GM19467 (cell line): Measurements from ENCODE around the gene HOTAIR.

Source experiments
- ATAC-seq: cut with Tn5 transposase; IDR thresholded peaks from one replicate; pipeline ENCODE4 v1.9.1; 2021; ENCODE audit warnings: mild to moderate bottlenecking, moderate library complexity; ENCODE audit not compliant: unreplicated experiment

Gene HOTAIR

DNA sequence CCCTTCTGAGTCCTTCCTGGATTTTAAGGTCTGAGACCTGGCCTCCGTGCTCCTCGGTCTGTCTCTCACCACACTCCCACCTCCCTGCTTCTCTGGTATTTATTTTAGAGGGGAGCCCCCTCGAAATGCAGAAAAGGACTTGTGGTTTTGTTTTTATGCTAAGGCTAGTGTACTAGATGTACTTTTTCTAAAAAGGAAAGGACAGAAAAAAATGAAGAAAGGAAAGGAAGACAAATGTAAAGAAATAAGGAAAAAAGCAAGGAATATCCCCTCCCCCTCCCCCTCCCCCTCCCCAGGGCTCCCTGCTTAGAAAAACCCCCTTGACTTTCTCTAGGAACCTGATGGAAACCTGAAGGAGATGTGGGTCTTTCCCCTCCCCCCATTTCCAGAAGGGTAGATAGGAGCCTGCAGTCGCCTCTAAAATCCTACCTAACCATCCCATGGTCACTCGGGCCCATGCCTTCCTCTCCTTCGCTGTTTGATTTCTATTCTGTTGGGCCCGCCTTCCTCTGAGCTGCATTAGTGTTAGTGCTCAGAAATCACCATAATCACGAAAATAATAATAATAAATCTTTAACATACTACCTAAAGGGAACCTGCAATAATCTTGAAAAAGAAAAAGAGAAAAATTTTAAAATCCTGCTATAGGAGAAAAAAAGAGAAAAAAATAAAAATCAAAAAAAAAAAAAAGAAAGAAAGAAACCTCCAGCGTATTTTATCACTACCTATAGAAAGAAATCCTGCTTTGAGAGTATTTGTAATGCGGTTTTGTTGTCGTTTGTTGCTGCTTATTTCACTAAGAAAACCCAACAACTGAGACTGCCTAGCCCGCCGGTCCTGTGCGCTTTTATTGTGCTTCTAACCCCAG lies 37.1 kb upstream of the HOTAIR start:
- ATAC-seq = no peak

DNA sequence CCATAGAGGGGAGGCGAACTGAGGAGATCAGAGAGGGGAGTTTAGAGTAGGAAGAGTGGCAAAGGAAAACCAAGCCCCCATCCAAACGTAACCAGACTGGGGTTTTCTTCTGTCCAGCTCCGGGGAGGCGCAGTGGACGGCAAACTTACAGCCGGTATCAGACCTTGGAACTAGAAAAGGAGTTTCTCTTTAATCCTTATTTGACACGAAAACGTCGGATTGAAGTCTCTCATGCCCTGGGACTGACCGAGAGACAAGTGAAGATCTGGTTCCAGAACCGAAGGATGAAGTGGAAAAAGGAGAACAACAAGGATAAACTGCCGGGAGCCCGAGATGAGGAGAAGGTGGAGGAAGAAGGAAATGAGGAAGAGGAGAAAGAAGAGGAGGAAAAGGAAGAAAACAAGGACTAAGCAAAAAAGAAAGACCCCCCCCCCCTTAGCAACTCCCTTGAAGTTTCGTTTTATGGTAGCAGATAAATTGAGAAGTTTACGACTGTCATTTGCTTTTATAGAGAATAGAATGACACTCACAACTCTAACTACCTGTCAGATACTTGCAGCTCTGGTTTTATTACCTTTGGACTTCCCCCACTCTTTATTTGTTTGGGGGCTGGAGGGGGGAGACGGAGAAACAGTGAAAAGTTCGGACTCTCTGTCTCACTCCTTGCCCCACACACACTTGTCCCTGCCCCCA lies 36.4 kb upstream of the HOTAIR start:
- ATAC-seq = no peak

DNA sequence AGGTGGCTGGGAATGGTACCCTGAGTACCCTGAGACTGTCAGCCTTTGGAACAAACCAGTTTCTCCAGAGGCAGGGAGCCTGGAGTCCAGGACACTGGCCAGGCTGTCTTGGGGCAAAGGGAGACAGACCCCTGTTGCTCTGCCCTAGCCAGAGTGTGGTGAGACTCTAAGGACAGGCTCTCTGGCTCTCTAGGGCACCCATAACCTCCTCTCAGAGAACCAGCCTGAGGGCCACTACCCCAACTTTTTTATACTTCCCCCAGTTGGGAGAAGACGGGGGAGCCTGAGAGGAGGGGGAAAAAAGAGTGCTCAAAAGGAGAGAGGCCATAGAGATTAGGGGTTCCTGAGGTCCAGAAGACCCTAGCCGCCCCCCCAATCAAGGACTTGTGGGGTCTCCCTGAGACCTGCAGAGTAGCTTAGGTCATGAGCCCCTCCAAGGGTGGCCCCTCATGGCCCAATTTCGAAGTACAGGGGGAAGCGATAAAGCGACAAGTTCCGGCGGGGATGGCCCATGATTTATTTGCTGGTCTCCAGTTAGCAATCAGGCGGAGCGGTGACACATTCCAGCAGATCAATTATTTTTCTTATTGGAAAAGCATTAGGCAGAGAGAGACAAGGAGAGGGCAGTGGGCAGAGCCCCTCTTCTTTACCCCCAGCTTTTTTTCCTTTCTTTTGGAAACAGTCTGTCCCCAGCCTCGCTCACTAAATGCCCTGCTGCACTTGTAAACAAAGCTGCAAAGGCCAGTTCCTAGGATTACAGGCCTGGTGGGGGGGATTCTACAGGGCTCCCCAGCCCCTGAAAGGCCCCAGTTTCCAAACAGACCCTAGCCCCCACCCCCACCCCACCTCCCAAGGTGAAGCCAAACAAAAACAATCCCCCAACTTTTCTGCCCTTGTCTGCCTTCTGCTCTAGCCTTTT lies 35.6 kb upstream of the HOTAIR start:
- no peak for ATAC-seq

DNA sequence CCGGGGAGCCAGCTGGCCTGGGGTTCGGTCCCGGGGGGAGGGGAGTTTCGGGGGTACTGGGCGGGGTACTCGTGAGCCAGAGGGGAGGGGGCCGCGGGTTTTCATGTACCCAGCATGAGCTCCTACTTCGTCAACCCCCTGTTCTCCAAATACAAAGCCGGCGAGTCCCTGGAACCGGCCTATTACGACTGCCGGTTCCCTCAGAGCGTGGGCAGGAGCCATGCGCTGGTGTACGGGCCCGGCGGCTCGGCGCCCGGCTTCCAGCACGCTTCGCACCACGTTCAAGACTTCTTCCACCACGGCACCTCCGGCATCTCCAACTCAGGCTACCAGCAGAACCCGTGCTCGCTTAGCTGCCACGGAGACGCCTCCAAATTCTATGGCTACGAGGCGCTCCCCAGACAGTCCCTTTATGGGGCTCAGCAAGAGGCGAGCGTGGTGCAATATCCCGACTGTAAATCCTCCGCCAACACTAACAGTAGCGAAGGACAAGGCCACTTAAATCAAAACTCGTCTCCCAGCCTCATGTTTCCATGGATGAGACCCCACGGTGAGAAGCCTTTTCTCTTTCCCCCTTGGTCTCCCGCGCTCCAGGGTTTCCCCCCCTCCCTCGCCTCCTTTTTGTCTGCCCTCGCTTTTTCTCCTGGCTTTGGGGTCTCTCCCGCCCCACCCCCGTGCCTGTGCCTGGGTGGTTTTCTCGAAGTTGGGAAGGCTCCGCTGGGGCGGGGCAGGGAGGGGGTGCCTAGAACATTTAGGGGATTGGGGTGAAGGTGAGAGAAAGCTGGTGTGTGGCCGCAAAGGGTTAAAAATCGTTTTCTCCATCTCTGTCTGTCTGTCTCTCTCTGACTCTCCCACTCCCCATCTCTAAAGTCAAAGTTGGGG lies 34.7 kb upstream of the HOTAIR start:
- no peak for ATAC-seq

DNA sequence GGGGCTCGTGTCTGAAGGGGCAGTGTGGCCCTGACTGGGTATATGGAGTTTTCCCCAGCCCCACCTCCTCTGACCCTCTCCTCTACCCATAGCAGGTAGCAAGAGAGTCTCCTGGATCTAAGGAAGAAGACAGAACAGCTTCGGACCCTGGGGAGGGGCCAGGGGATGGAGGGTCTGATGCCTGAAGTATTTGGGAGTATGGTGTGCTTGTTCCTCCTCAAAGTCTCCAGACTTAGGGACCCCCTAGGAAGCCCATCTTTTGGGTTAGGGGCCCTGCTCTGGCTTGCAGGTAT lies 33.5 kb upstream of the HOTAIR start:
- no peak for ATAC-seq

DNA sequence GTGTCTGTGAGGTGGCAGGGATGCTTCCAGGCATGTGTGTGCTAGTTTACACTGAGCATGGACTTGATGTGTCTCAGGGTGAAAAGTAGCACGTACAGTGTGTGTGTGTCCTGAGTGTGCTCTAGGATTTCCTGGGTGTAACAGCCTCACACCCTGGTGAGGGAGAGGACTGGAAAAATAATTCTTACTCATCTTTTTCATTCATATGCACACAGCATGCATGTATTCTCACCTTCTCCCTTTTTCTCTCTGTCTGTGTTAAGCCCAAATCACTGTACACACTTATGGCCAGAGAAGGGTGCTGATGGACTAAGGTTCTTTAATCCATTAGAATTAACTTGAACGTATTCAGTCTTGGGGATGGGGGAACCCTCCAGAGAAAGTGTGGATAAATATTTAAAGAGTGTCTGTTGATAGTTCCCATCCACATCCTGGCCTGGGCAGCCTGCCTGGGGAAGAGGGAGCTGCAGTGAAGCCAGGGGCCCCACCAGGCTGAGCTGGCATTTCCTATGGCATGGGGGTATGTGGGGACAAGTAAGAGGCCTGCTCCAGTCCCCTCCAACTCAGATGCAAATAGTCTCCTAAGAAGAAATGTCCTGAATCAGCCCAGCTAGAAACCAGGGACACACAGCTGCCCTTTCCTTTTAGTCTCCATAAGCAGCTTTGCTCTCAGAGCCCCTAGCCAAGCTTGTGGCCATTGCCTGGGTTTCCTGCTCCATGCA lies 32.9 kb upstream of the HOTAIR start:
- ATAC-seq = no peak

DNA sequence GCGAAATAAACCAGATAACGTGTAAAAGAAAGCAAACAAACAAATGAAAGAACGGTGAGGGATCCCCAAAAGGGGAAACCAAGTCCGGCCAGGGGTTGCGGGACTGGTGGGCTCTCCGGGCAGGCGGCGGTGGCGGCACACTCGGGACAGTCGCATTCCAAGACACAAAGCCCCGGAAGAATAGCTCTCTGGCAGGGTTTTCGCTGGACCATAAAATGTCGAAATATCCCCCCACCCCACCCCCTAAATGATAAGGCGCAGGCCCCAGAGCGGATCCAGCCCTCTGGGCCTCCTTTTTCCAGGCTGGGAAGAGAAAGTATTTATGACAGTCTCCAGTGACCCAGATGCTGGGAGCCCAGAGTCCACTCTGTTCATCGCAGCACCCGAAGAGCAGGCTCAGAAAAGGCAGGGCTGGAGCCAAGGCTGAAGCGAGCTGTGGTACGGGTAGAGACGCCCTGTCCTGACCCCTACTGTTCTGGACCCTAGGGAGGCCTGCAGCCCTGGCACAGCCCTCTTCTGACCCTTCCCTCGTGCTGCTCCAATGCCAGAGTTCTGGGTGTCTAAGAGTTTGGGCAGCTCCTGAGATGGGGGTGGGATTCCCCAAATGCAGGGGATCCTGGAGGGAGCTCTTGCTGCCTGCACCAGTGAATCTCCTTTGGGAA lies 31.9 kb upstream of the HOTAIR start:
- no peak for ATAC-seq

DNA sequence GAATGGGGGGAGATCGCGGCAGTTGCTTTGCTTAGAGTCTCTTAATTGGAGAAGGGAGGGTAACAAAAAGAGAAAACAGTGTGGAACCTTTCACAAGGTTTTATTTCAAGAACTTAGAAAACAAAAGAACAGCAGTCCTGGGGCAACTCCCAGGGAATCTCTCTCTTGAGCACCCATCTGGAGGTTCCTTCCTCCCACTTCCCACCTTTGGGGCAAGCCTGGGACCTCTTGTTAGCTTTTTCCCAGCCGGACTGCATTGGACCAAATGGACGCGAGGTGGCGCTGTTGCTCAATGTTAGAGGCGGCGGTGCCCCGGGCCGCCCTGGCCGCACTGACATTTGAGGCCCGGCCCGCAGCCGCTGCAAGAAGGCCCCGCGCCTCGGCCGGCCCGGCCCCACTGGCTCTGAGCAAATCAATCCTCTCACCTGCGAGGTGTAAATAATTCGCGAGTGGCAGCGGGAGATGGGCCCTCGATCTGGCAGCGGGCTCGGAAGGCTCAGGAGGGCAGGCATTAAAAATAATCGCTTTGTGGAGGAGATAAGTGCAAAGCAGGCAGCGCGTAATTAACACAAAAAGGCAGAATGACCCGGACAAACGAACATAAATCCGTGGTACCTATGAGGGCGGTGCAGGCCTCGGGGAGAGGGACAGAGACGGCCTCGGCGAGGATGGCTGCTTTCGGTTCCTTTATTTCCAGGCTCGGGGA lies 31.3 kb upstream of the HOTAIR start:
- ATAC-seq = no peak

DNA sequence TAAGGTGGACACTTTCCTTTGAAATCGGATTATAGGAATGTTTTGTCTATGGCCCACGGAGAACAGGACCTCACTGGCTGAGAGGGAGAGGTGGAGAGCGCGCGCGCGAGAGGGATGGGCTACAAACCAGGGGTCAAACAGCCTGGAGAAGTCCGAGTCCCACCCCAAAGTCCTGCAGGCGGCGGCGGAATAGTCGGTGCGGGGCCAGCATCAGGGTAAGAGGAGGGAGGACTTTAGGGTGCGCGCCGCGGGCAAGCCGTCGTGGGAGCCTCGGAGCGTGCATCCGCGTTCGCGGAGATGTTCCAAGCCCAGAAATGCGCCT lies 30.7 kb upstream of the HOTAIR start:
- ATAC-seq = no peak

DNA sequence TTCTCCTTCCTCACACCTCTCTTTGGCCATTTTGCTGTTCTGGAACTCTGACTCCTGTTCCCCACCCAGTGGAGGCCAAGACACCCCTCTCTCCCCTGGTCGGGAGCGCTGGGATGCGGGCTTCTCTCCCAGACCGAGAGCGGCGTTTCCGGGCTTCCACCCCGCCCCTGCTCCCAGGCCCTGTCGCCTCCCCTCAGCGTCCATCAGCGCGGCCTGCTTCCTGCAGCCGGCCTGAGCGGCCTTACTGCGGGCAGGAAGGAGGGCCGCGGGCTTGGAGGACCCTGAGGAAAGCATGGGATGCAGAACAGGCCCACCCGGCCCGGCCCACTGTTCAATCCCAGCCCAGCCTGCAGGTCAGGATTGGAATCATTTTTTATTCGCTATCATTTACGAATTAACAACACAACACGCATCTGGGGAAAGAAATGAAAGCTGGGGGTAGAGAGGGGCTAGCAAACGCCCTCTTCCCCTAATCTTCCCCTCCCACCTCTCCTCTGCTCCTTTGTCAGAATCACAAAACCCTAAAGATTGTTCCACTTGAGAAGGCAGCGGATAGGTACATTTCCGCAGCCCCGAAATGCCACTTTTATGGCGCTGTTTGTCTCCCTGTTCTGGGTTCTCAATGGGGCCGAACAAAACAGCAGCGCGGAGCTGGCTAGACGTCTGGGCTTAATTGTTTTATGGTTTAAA lies 30.2 kb upstream of the HOTAIR start:
- ATAC-seq = no peak

DNA sequence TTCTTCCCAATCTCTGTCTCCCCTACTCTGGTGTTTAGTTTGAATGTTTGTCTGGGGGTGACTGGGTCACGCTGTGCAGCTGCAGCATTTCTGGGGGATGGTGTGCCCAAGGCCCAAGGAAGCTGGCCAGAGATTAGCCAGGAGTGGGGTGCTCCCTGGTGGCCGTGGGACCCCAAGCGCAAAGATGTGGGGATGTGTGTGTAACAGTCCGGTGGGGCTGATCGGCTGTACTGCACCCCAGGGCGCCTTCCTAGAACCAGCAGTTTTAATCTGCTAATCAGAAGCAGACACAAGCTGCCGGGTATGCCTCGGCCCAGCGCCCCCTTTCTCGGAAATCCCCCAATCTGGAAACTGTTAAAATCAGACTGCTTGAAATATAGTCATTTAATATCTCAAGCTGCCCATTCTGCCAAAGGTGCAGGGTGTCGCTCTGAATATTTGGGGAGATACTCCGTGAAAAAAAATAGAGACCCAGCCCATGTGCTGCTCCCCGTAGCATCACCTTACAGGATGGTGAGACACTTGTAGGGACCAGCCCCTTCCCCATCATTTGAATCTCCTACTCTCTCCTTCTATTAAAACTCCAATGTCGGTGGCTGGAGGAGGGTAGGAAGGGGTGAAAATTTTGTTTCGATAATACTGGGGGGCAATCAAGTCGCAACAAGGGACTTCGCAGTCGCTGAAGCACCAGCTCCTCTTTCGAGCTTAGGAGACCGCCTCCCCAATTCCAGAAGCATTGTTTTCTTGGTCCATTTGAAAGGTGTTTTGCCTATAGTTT lies 29.5 kb upstream of the HOTAIR start:
- ATAC-seq = no peak

DNA sequence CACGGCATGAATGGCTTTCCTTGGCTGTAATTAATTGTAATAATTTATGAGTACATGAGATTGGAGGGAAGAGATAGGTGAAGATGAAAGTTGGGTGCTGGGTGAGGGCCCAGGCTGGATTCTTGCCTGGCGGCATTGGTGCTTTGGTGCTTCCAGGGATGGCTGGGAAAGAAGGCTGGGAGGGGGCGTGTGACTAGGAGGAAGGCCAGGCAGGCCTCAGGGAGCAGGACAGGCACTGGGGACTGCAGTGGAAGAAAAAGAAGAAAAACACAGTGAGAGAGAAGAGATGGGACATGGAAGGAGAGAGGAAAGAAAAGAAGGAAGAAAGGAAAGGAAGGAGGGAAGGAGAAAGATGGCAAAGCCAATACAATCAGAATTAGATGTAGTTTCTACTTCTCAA lies 28.9 kb upstream of the HOTAIR start:
- no peak for ATAC-seq

DNA sequence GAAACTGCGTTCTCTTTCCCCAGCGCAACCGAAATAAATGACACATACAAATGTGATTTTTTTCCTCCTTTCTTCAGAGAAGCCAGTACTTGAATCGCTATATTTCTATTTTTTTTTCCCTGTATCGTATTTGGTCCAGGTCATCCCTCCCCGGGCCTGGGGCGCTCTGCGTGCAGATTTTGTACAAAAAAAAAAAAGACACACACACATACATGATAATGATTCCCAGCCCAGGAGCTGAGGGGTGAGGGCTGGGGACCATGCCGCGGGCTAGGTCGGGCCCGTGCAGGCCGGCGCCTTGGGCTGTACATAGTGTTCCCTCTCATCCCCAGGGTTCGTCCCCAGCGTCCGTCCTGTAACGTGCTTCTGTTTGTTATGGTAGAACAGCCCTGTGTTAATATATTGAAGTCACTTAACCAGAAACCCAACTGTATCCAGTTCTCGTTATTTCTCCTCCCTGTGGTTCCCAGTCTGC lies 28.2 kb upstream of the HOTAIR start:
- ATAC-seq = no peak

DNA sequence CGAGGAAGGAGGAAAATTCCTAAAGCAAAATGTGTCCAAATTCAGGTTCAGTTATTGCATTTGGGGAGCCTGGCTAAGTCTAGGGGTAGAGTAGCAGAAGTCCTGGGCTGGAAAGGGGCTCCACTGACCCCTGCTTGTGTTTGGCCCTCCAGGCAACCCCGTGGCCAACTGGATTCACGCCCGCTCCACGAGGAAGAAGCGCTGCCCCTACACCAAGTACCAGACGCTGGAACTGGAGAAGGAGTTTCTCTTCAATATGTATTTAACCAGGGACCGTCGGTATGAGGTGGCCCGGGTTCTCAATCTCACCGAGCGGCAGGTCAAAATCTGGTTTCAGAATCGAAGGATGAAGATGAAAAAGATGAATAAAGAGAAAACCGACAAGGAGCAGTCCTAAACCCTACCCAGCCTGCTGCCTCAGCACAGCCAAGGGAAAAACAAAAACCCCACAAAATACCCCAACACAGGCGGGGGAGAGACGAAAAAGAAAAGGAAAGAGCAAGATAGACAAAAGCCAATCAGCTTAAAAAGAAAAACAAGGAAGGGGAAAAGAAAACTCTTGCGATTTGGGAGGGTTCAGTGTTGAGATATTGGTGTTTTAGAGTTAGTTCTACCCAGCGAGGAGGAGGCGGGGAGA lies 27.6 kb upstream of the HOTAIR start:
- ATAC-seq = no peak

DNA sequence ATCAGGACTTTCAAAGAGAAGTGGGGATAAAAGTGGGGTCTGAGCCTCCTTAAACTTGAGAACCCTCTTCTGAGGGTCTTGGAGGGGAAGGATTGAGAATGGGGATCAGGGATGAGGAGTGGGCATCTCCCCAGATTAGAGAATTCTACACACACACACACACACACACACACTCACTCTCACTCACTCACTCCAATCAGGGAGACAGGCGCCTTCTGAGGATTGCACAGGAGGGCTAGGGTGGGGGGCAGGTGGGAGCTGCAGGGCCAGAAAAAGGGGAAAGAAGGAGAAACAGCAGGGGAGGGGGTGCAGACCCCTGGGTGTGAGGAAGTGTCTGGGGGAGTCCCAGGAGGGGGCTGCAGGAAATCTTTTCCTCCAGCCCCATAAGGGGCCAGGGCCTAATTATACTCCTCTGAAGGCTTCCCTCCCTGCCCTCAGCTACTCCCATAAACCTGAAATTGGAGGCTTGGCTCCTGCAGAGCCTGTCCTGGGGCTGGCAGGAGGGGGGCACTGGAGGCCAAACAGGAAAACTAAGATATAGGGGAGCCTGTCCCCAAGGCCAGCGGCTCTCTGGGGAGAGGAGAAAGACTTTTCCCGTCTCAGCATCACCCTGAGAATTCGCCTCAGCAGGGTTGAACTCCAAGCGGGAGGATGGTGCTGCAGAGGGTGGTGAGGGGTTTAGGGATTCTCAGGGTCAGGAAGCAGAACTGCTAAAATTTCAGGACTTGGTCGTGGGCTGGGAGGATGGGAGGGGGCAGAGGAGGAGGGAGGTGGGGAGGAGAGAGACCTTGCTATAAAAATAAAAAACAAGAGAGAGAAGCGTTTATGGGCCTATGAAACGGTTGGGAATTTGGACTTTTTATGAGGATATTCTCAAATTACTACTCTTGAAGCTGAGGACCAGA lies 26.8 kb upstream of the HOTAIR start:
- no peak for ATAC-seq
